Measurements from ENCODE around the gene PODXL2.

The PODXL2 gene

DNA sequence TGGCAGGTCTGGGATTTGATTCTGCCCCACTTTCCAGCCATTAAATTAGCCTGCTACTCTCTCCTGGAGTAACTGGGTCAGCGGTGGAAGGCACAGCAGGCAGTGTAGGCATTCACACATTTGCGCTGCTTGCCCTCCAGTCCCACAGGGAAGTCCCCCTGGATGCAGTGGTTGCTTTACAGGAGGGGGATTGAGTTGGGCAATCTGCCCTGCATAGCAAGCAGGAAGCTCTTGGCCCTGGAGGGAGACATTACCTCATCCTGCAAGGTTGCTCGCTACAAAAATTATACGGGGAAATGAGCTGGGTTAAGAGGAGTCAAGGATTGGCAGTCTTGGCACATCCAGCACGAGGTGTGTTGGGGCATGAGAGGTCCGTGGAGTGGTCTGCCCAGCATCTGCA is 16.0 kb upstream of the PODXL2 start:
- Mint-ChIP-seq H3K9me3 (no peaks in the 10 kb centered on the region), H3K27ac (no peak overlapping the region), H3K4me1 (peaks cover 24 to 29% of the 10 kb centered on the region in 2 donors), H3K4me3 (no peak overlapping the region), H3K36me3 (peaks cover 63 to 92% of the 10 kb centered on the region in 2 donors), H3K27me3 (no peaks in the 10 kb centered on the region)
- DNase-seq = no peak
- no peak for ATAC-seq (replicated peaks)

DNA sequence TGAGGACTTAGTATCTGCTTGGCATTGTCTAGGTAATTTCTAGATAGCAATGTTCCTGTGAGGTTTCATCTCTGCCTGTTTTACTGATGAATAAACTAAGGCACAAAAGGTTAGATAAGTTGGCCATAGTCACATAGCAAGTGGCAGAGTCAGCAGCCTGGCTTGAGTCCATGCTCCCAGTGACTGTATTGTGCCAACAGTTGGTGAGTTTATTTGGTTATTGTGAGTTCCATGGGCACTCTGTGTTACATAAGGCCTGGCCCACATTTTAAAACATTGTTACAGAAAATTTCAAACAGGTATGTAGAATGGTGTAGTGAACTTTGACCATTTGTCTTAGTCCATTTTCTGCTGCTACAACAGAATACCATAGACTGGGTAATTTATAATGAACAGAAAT is 15.6 kb upstream of the PODXL2 start:
- H3K4me1 Mint-ChIP-seq = peaks cover 24 to 25% of the 10 kb centered on the region in 2 donors
- peaks cover 63 to 92% of the 10 kb centered on the region in 2 donors for H3K36me3 Mint-ChIP-seq
- no peak for DNase-seq
- no peak overlapping the region for H3K4me3 Mint-ChIP-seq
- H3K27ac Mint-ChIP-seq = no peak overlapping the region
- no peaks in the 10 kb centered on the region for H3K27me3 Mint-ChIP-seq
- no peak for ATAC-seq (replicated peaks)
- no peaks in the 10 kb centered on the region for H3K9me3 Mint-ChIP-seq

DNA sequence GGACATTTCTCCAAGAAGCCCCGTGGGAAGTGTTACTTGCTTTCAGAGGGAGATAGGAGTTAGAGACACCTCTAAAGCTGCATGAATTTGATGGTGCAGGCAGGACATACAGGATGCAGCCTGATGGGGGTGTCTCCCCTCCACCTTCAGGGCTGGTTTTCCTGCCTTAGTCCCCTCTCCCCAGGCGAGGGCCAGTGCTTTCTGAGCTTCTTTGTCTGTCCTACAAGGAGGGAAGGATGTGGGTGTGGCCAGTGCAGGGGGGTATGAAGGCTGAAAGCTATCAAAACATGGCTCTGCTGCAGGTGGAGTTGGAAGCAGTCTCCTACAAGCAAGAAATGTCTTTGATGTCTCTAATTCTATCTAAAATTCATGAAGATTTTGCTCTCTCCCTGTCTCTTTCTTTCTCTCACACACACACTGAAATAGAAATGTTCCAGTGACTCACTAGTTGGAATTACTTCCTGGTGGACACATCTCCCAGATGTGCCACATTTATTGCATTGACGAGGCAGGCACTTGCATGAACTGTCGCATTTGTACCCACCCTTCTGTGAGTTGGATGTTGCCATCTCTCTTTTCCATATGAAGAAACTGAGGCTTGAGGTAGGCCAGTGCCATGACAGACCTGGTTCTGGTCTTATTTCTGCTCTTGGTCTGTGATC is 13.9 kb upstream of the PODXL2 start:
- Mint-ChIP-seq H3K27ac (peak overlapping the region; percentile 9), H3K27me3 (no peaks in the 10 kb centered on the region), H3K36me3 (peaks cover 63 to 86% of the 10 kb centered on the region in 2 donors), H3K9me3 (no peaks in the 10 kb centered on the region), H3K4me3 (no peak overlapping the region), H3K4me1 (peaks cover 7 to 12% of the 10 kb centered on the region in 2 donors)
- no peak for DNase-seq
- no peak for ATAC-seq (replicated peaks)

DNA sequence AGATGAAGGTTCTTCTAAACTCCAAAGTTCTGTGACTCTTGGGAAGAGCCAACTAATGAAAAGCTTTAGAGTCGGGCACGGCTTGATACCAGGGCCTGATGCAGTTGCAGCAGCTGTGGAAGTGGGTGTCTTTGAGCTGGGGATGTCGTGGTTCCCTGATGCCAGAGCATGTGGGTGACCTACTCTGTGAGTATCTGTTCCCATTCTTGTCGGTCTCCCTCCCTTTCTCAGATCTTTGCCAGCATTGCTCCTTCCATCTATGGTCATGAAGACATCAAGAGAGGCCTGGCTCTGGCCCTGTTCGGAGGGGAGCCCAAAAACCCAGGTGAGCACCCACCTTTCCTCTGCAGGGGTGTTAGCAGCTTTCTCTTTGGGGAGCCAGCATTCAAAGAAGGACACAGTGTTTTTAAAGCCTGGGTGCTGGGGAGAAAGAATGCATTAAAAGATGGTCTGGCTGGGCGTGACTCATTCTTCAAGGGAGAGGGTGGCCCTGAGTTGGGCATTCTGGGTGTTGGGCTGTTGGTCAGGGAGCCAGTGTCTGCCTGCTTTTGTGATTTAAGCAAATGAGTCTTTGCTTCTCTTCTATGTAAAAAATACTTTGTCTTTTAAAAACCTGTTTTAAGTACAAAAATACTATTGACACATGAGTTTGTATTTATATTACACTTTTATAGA is 13.2 kb upstream of the PODXL2 start:
- no peaks in the 10 kb centered on the region for H3K27me3 Mint-ChIP-seq
- no peak overlapping the region for H3K4me3 Mint-ChIP-seq
- H3K9me3 Mint-ChIP-seq = no peaks in the 10 kb centered on the region
- no peak for DNase-seq
- peaks cover 61 to 86% of the 10 kb centered on the region in 2 donors for H3K36me3 Mint-ChIP-seq
- ATAC-seq (replicated peaks) = no peak
- H3K27ac Mint-ChIP-seq = peak overlapping the region; percentile 9
- H3K4me1 Mint-ChIP-seq = peaks cover under 1 to 4% of the 10 kb centered on the region in 2 donors

DNA sequence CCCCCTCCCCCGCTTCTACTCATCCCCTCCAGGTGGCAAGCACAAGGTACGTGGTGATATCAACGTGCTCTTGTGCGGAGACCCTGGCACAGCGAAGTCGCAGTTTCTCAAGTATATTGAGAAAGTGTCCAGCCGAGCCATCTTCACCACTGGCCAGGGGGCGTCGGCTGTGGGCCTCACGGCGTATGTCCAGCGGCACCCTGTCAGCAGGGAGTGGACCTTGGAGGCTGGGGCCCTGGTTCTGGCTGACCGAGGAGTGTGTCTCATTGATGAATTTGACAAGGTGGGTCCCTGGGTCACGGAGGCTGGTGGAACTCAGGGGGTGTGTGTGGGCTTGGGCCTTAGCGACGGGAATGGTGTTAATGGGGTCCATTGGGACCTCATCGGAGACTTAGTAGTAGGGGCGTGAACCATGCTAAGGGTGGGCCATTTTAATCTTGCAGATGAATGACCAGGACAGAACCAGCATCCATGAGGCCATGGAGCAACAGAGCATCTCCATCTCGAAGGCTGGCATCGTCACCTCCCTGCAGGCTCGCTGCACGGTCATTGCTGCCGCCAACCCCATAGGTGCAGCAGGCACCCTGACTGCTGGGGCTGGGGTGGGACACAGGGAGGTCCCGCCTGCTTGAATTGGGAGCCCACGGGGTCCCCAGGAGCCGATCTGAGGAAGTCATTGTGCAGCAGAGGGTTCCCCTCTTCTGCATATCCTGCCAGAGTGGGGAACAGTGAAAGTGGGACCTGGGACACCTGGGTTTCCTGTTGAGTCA is 12.0 kb upstream of the PODXL2 start:
- peak overlapping the region; percentile 31 for H3K27ac Mint-ChIP-seq
- ATAC-seq (replicated peaks) (no peak), DNase-seq (no peak)
- no peak overlapping the region for H3K4me3 Mint-ChIP-seq
- H3K36me3 Mint-ChIP-seq = peaks cover 60 to 89% of the 10 kb centered on the region in 2 donors
- no peaks in the 10 kb centered on the region for H3K9me3 Mint-ChIP-seq
- H3K4me1 Mint-ChIP-seq = peaks cover 0 to 4% of the 10 kb centered on the region in 2 donors
- H3K27me3 Mint-ChIP-seq = no peaks in the 10 kb centered on the region

DNA sequence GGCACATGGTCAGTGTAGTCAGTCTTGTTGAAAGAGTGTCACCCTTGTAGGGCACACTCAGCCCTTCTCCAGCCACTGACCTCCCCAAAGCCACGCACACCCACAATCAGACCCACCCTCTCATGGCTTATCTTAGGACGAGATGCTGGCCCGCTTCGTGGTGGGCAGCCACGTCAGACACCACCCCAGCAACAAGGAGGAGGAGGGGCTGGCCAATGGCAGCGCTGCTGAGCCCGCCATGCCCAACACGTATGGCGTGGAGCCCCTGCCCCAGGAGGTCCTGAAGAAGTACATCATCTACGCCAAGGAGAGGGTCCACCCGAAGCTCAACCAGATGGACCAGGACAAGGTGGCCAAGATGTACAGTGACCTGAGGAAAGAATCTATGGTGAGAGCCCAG is 10.1 kb upstream of the PODXL2 start:
- Mint-ChIP-seq H3K27ac (peak overlapping the region; percentile 52), H3K4me1 (peaks cover 0 to 4% of the 10 kb centered on the region in 2 donors), H3K27me3 (no peaks in the 10 kb centered on the region), H3K36me3 (peaks cover 57 to 84% of the 10 kb centered on the region in 2 donors), H3K4me3 (no peak overlapping the region), H3K9me3 (no peaks in the 10 kb centered on the region)
- DNase-seq (no peak), ATAC-seq (replicated peaks) (no peak)

DNA sequence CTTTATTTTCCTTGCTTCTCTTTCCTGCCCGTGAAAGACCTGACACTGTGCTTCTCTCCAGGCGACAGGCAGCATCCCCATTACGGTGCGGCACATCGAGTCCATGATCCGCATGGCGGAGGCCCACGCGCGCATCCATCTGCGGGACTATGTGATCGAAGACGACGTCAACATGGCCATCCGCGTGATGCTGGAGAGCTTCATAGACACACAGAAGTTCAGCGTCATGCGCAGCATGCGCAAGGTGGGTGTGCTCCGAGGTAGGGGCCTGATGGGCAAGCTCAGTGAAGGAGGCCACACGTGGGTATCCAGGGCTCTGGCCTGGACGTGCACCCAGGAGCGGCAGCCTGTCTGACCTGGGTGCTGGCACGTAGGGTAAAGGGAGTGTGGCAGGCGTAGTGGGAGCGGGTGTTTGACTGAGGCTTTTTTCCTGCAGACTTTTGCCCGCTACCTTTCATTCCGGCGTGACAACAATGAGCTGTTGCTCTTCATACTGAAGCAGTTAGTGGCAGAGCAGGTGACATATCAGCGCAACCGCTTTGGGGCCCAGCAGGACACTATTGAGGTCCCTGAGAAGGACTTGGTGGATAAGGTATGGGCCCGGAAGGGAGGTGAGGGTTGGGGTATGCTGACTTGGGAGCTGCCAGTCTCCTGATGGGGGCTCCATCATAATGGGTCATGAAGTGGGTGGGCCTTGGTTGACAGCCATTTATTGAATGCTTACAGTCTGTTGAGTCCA is 8.2 kb upstream of the PODXL2 start:
- peaks cover 49 to 66% of the 10 kb centered on the region in 2 donors for H3K36me3 Mint-ChIP-seq
- DNase-seq = no peak
- no peaks in the 10 kb centered on the region for H3K4me1 Mint-ChIP-seq
- no peak overlapping the region for H3K27ac Mint-ChIP-seq
- no peak for ATAC-seq (replicated peaks)
- H3K27me3 Mint-ChIP-seq = no peaks in the 10 kb centered on the region
- no peak overlapping the region for H3K4me3 Mint-ChIP-seq
- H3K9me3 Mint-ChIP-seq = no peaks in the 10 kb centered on the region

DNA sequence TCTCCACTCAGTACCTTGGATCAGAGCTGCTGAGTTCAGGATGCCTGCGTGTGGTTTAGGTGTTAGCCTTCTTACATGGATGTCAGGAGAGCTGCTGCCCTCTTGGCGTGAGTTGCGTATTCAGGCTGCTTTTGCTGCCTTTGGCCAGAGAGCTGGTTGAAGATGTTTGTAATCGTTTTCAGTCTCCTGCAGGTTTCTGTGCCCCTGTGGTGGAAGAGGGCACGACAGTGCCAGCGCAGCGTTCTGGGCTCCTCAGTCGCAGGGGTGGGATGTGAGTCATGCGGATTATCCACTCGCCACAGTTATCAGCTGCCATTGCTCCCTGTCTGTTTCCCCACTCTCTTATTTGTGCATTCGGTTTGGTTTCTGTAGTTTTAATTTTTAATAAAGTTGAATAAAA is 7.0 kb upstream of the PODXL2 start:
- ATAC-seq (replicated peaks) = no peak
- no peak overlapping the region for H3K27ac Mint-ChIP-seq

DNA sequence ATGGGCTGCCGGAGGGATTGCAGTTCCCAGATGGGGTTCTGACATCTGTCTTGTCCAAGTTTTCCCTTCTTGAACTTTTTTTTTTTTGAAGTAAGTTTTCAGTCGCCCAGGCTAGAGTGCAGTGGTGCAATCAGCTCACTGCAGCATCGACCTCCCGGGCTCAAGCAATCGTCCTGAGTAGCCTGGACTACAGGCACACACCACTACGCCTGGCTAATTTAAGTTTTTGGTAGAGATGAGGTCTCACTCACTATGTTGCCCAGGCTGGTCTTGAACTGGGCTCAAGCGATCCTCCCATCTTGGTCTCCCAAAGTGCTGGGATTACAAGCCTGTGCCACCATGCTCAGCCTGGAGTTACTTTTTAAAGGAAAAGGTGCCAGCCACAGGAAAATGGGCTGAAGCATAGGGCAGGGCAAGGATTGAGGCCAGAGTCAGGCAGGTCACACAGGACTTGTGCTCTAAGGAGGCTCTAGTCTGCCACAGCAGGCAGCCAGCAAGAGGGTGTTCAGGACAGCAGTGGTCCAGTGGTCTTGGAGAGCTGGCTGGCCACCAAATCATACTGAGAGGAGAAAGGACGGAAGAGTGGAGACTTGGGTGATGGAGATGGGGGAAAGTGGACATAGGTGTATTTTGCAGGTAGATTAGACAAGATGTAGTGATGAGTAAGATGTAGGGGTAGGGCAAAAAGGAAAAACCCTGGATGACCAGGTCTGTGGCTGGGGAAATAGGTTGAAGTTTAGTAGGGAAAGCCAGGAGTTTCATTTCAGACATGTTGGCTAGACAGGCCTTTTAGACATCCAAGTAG is 6.0 kb upstream of the PODXL2 start:
- peak overlapping the region; percentile 60 for H3K27ac Mint-ChIP-seq
- H3K4me3 Mint-ChIP-seq = no peak overlapping the region
- DNase-seq (no peak), ATAC-seq (replicated peaks) (no peak)
- peaks cover 33 to 46% of the 10 kb centered on the region in 2 donors for H3K36me3 Mint-ChIP-seq
- peaks cover 0 to 1% of the 10 kb centered on the region in 2 donors for H3K4me1 Mint-ChIP-seq
- no peaks in the 10 kb centered on the region for H3K9me3 Mint-ChIP-seq
- H3K27me3 Mint-ChIP-seq = peaks cover 0 to 8% of the 10 kb centered on the region in 2 donors

More for the DNA sequence above, 7.0 kb upstream of the PODXL2 start:
- H3K36me3 Mint-ChIP-seq = peaks cover 39 to 55% of the 10 kb centered on the region in 2 donors
- peaks cover 0 to 1% of the 10 kb centered on the region in 2 donors for H3K4me1 Mint-ChIP-seq
- H3K4me3 Mint-ChIP-seq = no peak overlapping the region
- no peaks in the 10 kb centered on the region for H3K9me3 Mint-ChIP-seq
- DNase-seq = no peak
- no peaks in the 10 kb centered on the region for H3K27me3 Mint-ChIP-seq

DNA sequence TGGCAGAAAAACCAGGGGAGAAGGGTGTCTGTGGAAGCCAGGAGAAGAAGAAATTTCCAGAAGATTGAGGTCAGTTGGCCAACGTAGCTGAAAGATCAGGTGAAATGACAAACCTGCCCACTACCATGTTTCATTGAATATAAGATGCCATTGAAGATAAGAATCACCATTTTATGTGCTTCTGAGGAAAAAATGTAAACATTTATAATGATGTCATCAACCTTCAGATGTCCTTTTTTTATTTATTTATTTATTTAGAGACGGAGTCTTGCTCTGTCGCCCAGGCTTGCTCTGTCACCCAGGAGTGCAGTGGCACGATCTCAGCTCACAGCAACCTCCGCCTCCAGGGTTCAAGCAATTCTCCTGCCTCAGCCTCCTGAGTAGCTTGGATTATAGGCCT is 4.9 kb upstream of the PODXL2 start:
- H3K9me3 Mint-ChIP-seq = no peaks in the 10 kb centered on the region
- peaks cover 0 to 3% of the 10 kb centered on the region in 2 donors for H3K4me1 Mint-ChIP-seq
- H3K27me3 Mint-ChIP-seq = peaks cover 5 to 16% of the 10 kb centered on the region in 2 donors
- H3K4me3 Mint-ChIP-seq = no peak overlapping the region
- H3K27ac Mint-ChIP-seq = no peak overlapping the region
- ATAC-seq (replicated peaks) (no peak), DNase-seq (no peak)
- H3K36me3 Mint-ChIP-seq = peaks cover 24 to 35% of the 10 kb centered on the region in 2 donors

DNA sequence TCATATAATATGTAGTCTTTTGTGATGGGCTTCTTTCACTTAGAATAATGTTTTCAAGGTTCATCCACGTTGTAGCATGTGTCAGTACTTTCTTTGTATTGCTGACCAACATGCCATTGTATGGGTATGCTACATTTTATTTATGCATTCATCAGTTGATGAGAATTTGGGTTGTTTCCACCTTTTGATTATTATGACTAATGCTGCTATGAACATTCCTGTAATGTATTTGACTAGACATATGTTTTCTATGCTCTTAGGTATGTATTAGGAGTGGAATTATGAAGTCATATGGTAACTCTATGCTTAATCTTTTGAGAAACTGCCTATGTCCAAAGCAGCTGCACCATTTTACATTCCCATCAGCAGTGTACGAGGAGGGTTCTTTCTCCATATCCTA is 3.2 kb upstream of the PODXL2 start:
- Mint-ChIP-seq H3K9me3 (no peaks in the 10 kb centered on the region), H3K4me1 (peaks cover 13 to 14% of the 10 kb centered on the region in 2 donors), H3K36me3 (peaks cover 14 to 29% of the 10 kb centered on the region in 2 donors), H3K27ac (no peak overlapping the region), H3K4me3 (no peak overlapping the region), H3K27me3 (peaks cover 17 to 29% of the 10 kb centered on the region in 2 donors)
- ATAC-seq (replicated peaks) (no peak), DNase-seq (no peak)

DNA sequence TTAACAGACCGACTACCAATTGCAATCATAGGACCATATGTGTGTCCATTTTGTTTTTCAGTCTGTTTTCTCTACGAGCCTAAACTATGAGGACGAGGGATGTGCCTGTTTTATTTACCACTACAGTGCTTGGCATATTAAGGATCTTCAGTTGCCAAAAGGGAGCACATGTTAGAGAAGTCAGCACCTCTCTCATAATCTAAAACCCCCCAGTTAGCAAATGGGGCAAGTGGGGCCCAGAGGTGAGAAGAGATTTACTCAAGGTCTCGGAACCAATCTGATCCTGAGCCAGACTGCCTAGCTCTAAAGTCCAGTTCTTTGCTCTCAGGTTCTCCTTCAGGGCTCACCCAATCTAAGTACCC is 578 bp upstream of the PODXL2 start:
- H3K27me3 Mint-ChIP-seq = peaks cover 25 to 43% of the 10 kb centered on the region in 2 donors

More for the DNA sequence above, 578 bp upstream of the PODXL2 start:
- ATAC-seq (replicated peaks) (no peak), DNase-seq (no peak)
- H3K27ac Mint-ChIP-seq = no peak overlapping the region
- H3K4me1 Mint-ChIP-seq = peaks cover 17 to 20% of the 10 kb centered on the region in 2 donors
- peak overlapping the region; percentile 63 to 75 for H3K4me3 Mint-ChIP-seq
- peaks cover 4 to 6% of the 10 kb centered on the region in 2 donors for H3K36me3 Mint-ChIP-seq
- no peaks in the 10 kb centered on the region for H3K9me3 Mint-ChIP-seq
